H1 (cell line): ENCODE measurements around the gene PCDH19. TPM values are rescaled to one million over a fixed set of nuclear protein-coding genes. Genes with fewer than 3 reads are reported as not detected.

Source experiments
- CTCF ChIA-PET: fragments of 300-600 bp; sonication (Branson Sonifier 250); formaldehyde crosslinking; loops from one replicate; lab custom pipeline; 2021; ENCODE audit not compliant: partially characterized antibody; lab: Charles Lee
- POLR2A ChIA-PET: fragments of 300-600 bp; sonication (Branson Sonifier 250); formaldehyde crosslinking; loops from one replicate; lab custom pipeline; 2021; ENCODE audit warnings: inconsistent platforms; ENCODE audit not compliant: partially characterized antibody; lab: Charles Lee
- DNase-seq, 2 experiments: peaks; one replicate each; pipeline versions ENCODE4 v3.0.0 to v3.0.0-alpha.2; 2010 to 2022; ENCODE audit warnings: low spot score in 2 of 2, low read depth in 1 of 2, mixed read lengths in 1 of 2
- FAIRE-seq: peaks from 2 replicates; lab custom pipeline; 2011; peaks lifted over from hg19 to GRCh38; lab: Jason Lieb, UNC
- H2AFZ ChIP-seq: 2 replicates; pipeline ENCODE4 v1.8.1; 2012; ENCODE audit warnings: low read length, inconsistent platforms
- H2AK5ac ChIP-seq: 2 replicates; pipeline ENCODE4 v1.6.1; 2013; ENCODE audit warnings: low read depth, low read length
- H2BK120ac ChIP-seq: replicated peaks from 2 replicates; pipeline ENCODE3; 2013; ENCODE audit warnings: low read depth, low read length, inconsistent platforms
- H2BK12ac ChIP-seq: 2 replicates; pipeline ENCODE4 v1.6.1; 2013; ENCODE audit warnings: low read depth, low read length
- H2BK15ac ChIP-seq: 2 replicates; pipeline ENCODE4 v1.6.1; 2013; ENCODE audit warnings: low read length
- H2BK20ac ChIP-seq: 2 replicates; pipeline ENCODE4 v1.6.1; 2013; ENCODE audit warnings: low read length
- H2BK5ac ChIP-seq: 2 replicates; pipeline ENCODE4 v1.6.1; 2013; ENCODE audit warnings: low read depth, low read length
- H3K14ac ChIP-seq: 2 replicates; pipeline ENCODE4 v1.6.1; 2013; ENCODE audit warnings: inconsistent platforms; ENCODE audit not compliant: insufficient read length
- H3K18ac ChIP-seq: 2 replicates; pipeline ENCODE4 v1.6.1; 2013; ENCODE audit warnings: low read length; ENCODE audit errors: extremely low read depth
- H3K23ac ChIP-seq: 2 replicates; pipeline ENCODE4 v1.6.1; 2013; ENCODE audit warnings: inconsistent platforms; ENCODE audit not compliant: insufficient read length
- H3K23me2 ChIP-seq: 2 replicates; pipeline ENCODE4 v1.6.1; 2013; ENCODE audit warnings: low read depth, low read length
- H3K27ac ChIP-seq: 2 replicates; pipeline ENCODE4 v1.6.1; 2011; ENCODE audit warnings: low read depth, low read length, inconsistent platforms
- H3K27me3 ChIP-seq, 4 experiments: replicated peaks in 1 of 4; 1 replicate in 1 of 4; 2 replicates in 3 of 4; pipeline versions ENCODE4 v1.6.1 to v1.8.1; 2011 to 2013; ENCODE audit warnings: low read length in 3 of 4, mild to moderate bottlenecking in 3 of 4, inconsistent platforms in 2 of 4, mixed read lengths in 2 of 4, moderate library complexity in 1 of 4; ENCODE audit not compliant: control insufficient read depth in 3 of 4, insufficient read depth in 3 of 4; ENCODE audit errors: extremely low read depth in 1 of 4
- H3K36me3 ChIP-seq, 4 experiments: 2 replicates each; pipeline versions ENCODE4 v1.6.1 to v1.8.1; 2011 to 2013; ENCODE audit warnings: mild to moderate bottlenecking in 4 of 4, low read length in 3 of 4, moderate library complexity in 2 of 4, control low read depth in 1 of 4, inconsistent platforms in 1 of 4; ENCODE audit not compliant: insufficient read depth in 4 of 4, control insufficient read depth in 2 of 4
- H3K4ac ChIP-seq: replicated peaks from 2 replicates; pipeline ENCODE3; 2013; ENCODE audit warnings: low read length, low read depth, mixed read lengths, inconsistent platforms; ENCODE audit not compliant: insufficient read length
- H3K4me1 ChIP-seq, 4 experiments: replicated peaks in 1 of 4; 1 replicate in 1 of 4; 2 replicates in 3 of 4; pipeline versions ENCODE4 v1.6.1 to v1.8.1; 2011 to 2013; ENCODE audit warnings: low read length in 3 of 4, inconsistent platforms in 2 of 4, mixed read lengths in 1 of 4; ENCODE audit not compliant: insufficient read depth in 4 of 4, control insufficient read depth in 3 of 4
- H3K4me2 ChIP-seq, 2 experiments: 2 replicates each; pipeline versions ENCODE4 v1.6.1 to v1.8.1; 2011 to 2013; ENCODE audit warnings: low read depth in 2 of 2, low read length in 2 of 2, control low read depth in 1 of 2, inconsistent platforms in 1 of 2, mild to moderate bottlenecking in 1 of 2; ENCODE audit not compliant: insufficient read depth in 1 of 2
- H3K4me3 ChIP-seq, 4 experiments: fragments of 200-600, 300-600 bp in 1 of 4; sonication (generic), shearing (Covaris generic), sonication (Bioruptor Twin) in 1 of 4; 2 replicates each; pipeline versions ENCODE4 v1.5.1 to v1.8.1; 2011 to 2016; ENCODE audit warnings: low read length in 4 of 4, low read depth in 3 of 4, control low read depth in 2 of 4, inconsistent platforms in 2 of 4, mild to moderate bottlenecking in 2 of 4, mixed read lengths in 1 of 4, moderate library complexity in 1 of 4; ENCODE audit not compliant: insufficient read depth in 2 of 4; ENCODE audit errors: extremely low read depth in 1 of 4
- H3K56ac ChIP-seq: replicated peaks from 2 replicates; pipeline ENCODE3; 2013; ENCODE audit warnings: low read depth, mild to moderate bottlenecking, mixed read lengths, low read length, inconsistent platforms; ENCODE audit not compliant: insufficient read length
- H3K79me1 ChIP-seq: 2 replicates; pipeline ENCODE4 v1.6.1; 2013; ENCODE audit warnings: low read depth, low read length, control low read depth
- H3K79me2 ChIP-seq, 2 experiments: 2 replicates each; pipeline versions ENCODE4 v1.6.1 to v1.8.1; 2012 to 2013; ENCODE audit warnings: low read length in 2 of 2, mild to moderate bottlenecking in 2 of 2, inconsistent platforms in 1 of 2; ENCODE audit not compliant: insufficient read depth in 2 of 2, control insufficient read depth in 1 of 2
- H3K9ac ChIP-seq, 4 experiments: replicated peaks in 1 of 4; 1 replicate in 1 of 4; 2 replicates in 3 of 4; pipeline versions ENCODE4 v1.6.1 to v1.8.1; 2011 to 2013; ENCODE audit warnings: low read depth in 3 of 4, low read length in 3 of 4, control low read depth in 2 of 4, mild to moderate bottlenecking in 2 of 4, moderate library complexity in 2 of 4, inconsistent platforms in 1 of 4; ENCODE audit errors: extremely low read depth in 1 of 4
- H3K9me3 ChIP-seq, 2 experiments: 2 replicates each; pipeline versions ENCODE4 v1.6.1 to v1.8.1; 2012 to 2013; ENCODE audit warnings: mild to moderate bottlenecking in 2 of 2, moderate library complexity in 2 of 2, control low read depth in 1 of 2, inconsistent platforms in 1 of 2, low read depth in 1 of 2, low read length in 1 of 2, mixed read lengths in 1 of 2; ENCODE audit not compliant: insufficient read depth in 2 of 2
- H4K20me1 ChIP-seq, 2 experiments: replicated peaks in 1 of 2; 2 replicates each; pipeline versions ENCODE3 to v1.8.1; 2011 to 2013; ENCODE audit warnings: inconsistent platforms in 2 of 2, low read length in 2 of 2, mild to moderate bottlenecking in 1 of 2; ENCODE audit not compliant: insufficient read depth in 2 of 2, control insufficient read depth in 1 of 2
- H4K5ac ChIP-seq: 2 replicates; pipeline ENCODE4 v1.6.1; 2013; ENCODE audit warnings: low read length, low read depth, mixed read lengths, inconsistent platforms; ENCODE audit not compliant: insufficient read length
- H4K8ac ChIP-seq: 2 replicates; pipeline ENCODE4 v1.8.0; 2013; ENCODE audit warnings: mild to moderate bottlenecking, moderate library complexity, low read length, inconsistent platforms; ENCODE audit not compliant: insufficient read depth; ENCODE audit errors: extremely low read depth
- H4K91ac ChIP-seq: replicated peaks from 2 replicates; pipeline ENCODE3; 2013; ENCODE audit warnings: low read length, mixed read lengths, inconsistent platforms; ENCODE audit not compliant: insufficient read length
- PHF8 ChIP-seq: fragments of 200-600 bp; sonication (generic); conservative IDR thresholded peaks from 2 replicates; pipeline ENCODE4 v1.7.1; 2012; ENCODE audit warnings: low read depth, mild to moderate bottlenecking, inconsistent platforms, low read length, moderate library complexity
- WGBS, 2 experiments: shearing (Covaris generic) in 1 of 2; methylation state at CpG; one replicate each; pipeline versions ENCODE4 v1.1.6 to v1.1.7; 2013 to 2015; ENCODE audit warnings: low lambda C conversion rate in 2 of 2, mixed read lengths in 2 of 2, inconsistent platforms in 1 of 2, low coverage in 1 of 2, missing lambda C conversion rate in 1 of 2; ENCODE audit not compliant: insufficient replicate concordance in 2 of 2, insufficient coverage in 1 of 2, insufficient read length in 1 of 2; ENCODE audit errors: extremely low coverage in 1 of 2, missing lambda C conversion rate in 1 of 2; 5-methylcytosine and 5-hydroxymethylcytosine counted together
- polyA plus RNA-seq, 7 experiments: library from polyadenylated mRNA; depleted of rRNA in 3 of 7; stranded (reverse) in 5 of 7; unstranded in 2 of 7; fragments of >200 nt in 5 of 7; fragments of 200-250 nt in 2 of 7; gene quantifications; 1 replicate in 5 of 7; 2 replicates in 1 of 7; 4 replicates in 1 of 7; pipeline versions ENCODE4 v1.2.1 to v1.2.3, GENCODE V29; 2011 to 2013; ENCODE audit warnings: missing spikeins in 2 of 7, mixed read lengths in 2 of 7
- total RNA-seq: library from RNA; stranded (reverse); fragmentation: NEBNext Ultra II Directional; extraction: Animal tissue kit (Norgen Biotek cat#: 25700); gene quantifications from 2 replicates; pipeline ENCODE4 v1.2.1, GENCODE V29; 2021

PCDH19 gene
- total and polyA plus RNA-seq, 2 of the 8 experiments (the other 6 are each of a cell fraction or from before 2014, with no cell fraction given) = 0.12 to 1.2 TPM

- Histone ChIP-seq H4K8ac (no peak overlapping the region), H3K4me1 (no peaks in the 10 kb centered on the region; a peak in 1 of 7 replicates), H3K14ac (no peak overlapping the region), H3K79me1 (no peaks in the 10 kb centered on the region), H2BK120ac (no peak overlapping the region), H3K23ac (no peak overlapping the region), H4K5ac (no peak overlapping the region), H2BK12ac (no peak overlapping the region), H3K36me3 (no peaks in the 10 kb centered on the region), H3K27me3 (peaks cover 0 to 4% (median 1%) of the 10 kb centered on the region in 4 experiments; a peak in 1 of 7 replicates), H2AK5ac (no peak overlapping the region), H2BK5ac (no peak overlapping the region), H4K91ac (no peak overlapping the region), H3K23me2 (no peaks in the 10 kb centered on the region), H3K4ac (no peak overlapping the region), H3K79me2 (no peaks in the 10 kb centered on the region), H3K18ac (no peak overlapping the region), H3K9me3 (no peaks in the 10 kb centered on the region), H3K27ac (no peak overlapping the region), H3K9ac (no peak overlapping the region), H2BK15ac (no peak overlapping the region), H2AFZ (no peak overlapping the region), H3K56ac (no peak overlapping the region), H3K4me2 (no peak overlapping the region), H2BK20ac (no peak overlapping the region), H3K4me3 (no peak overlapping the region), H4K20me1 (no peaks in the 10 kb centered on the region)
- 81% methylated on average over 4 of the region's 4 CpGs; no CpG with 5 or more reads in 1 of the 2 experiments for WGBS, 2 experiments
- ChIA-PET CTCF (interaction anchor here (0.7 to 1.2 kb wide), 2 partner anchors 9 to 13 kb away, joined by 3 to 4 read pairs; no protein-coding TSS in a partner anchor), POLR2A (no interaction called here)
- FAIRE-seq = no peak
- DNase-seq = no peak
- TF ChIP-seq PHF8 = no peak
Observed at GRCh38 chrX:100353326-100353725, 56.7 kb downstream of the PCDH19 start.
